Measurements from ENCODE around the gene BAIAP2L2.
"Not testable (repeated sequence)": the region's sequence is repeated elsewhere in the genome, so short reads cannot be mapped to it uniquely, and the experiment has no call there.

BAIAP2L2 gene

GRCh38 chr22:38110008-38110862 is at the start of gene BAIAP2L2:
TSS of gene BAIAP2L2 (minus strand) at chr22:38110684. CDS start at chr22:38110525, 159 bp downstream.
- no peak for DNase-seq (ENCODE audit: low read depth)

- no peak for DNase-seq (ENCODE audit: low read depth)
Measured at GRCh38 chr22:38155703-38156102, 45.2 kb upstream of the BAIAP2L2 start.

GRCh38 chr22:38154563-38154915 is 44.1 kb upstream of the BAIAP2L2 start:
- not testable (repeated sequence) for DNase-seq (ENCODE audit: low read depth)

GRCh38 chr22:38153821-38154562 is 43.5 kb upstream of the BAIAP2L2 start:
- DNase-seq (ENCODE audit: low read depth), result no peak

- no peak for DNase-seq (ENCODE audit: low read depth)
Measured at GRCh38 chr22:38151126-38151500, 40.6 kb upstream of the BAIAP2L2 start.

GRCh38 chr22:38148245-38148644 is 37.8 kb upstream of the BAIAP2L2 start:
- peak; percentile 80 for DNase-seq (ENCODE audit: low read depth)

GRCh38 chr22:38146166-38146565 is 35.7 kb upstream of the BAIAP2L2 start:
- DNase-seq (ENCODE audit: low read depth), result not testable (repeated sequence)

- DNase-seq (ENCODE audit: low read depth), result no peak
Measured at GRCh38 chr22:38144025-38144405, 33.5 kb upstream of the BAIAP2L2 start.

GRCh38 chr22:38142606-38143005 is 32.1 kb upstream of the BAIAP2L2 start:
- DNase-seq (ENCODE audit: low read depth), result no peak

GRCh38 chr22:38141217-38141973 is 30.9 kb upstream of the BAIAP2L2 start:
- DNase-seq (ENCODE audit: low read depth), result no peak

- no peak for DNase-seq (ENCODE audit: low read depth)
Measured at GRCh38 chr22:38139901-38140300, 29.4 kb upstream of the BAIAP2L2 start.

GRCh38 chr22:38138961-38139360 is 28.5 kb upstream of the BAIAP2L2 start:
- DNase-seq (ENCODE audit: low read depth), result no peak

GRCh38 chr22:38137876-38138687 is 27.6 kb upstream of the BAIAP2L2 start:
- no peak for DNase-seq (ENCODE audit: low read depth)

GRCh38 chr22:38136607-38137006 is 26.1 kb upstream of the BAIAP2L2 start:
- DNase-seq (ENCODE audit: low read depth), result no peak

- DNase-seq (ENCODE audit: low read depth), result peak; percentile 75
Measured at GRCh38 chr22:38135133-38135706, 24.7 kb upstream of the BAIAP2L2 start.

GRCh38 chr22:38133331-38133730 is 22.8 kb upstream of the BAIAP2L2 start:
- DNase-seq (ENCODE audit: low read depth), result no peak

- DNase-seq (ENCODE audit: low read depth), result no peak
Measured at GRCh38 chr22:38132794-38133193, 22.3 kb upstream of the BAIAP2L2 start.

GRCh38 chr22:38132136-38132535 is 21.7 kb upstream of the BAIAP2L2 start:
- no peak for DNase-seq (ENCODE audit: low read depth)

GRCh38 chr22:38131399-38131798 is 20.9 kb upstream of the BAIAP2L2 start:
- no peak for DNase-seq (ENCODE audit: low read depth)

GRCh38 chr22:38129856-38130255 is 19.4 kb upstream of the BAIAP2L2 start:
- DNase-seq (ENCODE audit: low read depth), result no peak

- no peak for DNase-seq (ENCODE audit: low read depth)
Measured at GRCh38 chr22:38129021-38129420, 18.5 kb upstream of the BAIAP2L2 start.
